Neural progenitor cell (in vitro differentiated cells): ENCODE results near the gene HNF4A.

ENCODE experiments used
- EZH2 ChIP-seq: fragments of 200-600 bp; sonication (generic); IDR thresholded peaks from 2 replicates; pipeline ENCODE4 v1.6.1; 2017; ENCODE audit warnings: antibody characterized with exemption, mild to moderate bottlenecking, moderate library complexity
- EZH2phosphoT487 ChIP-seq: fragments of 200-600 bp; sonication (generic); IDR thresholded peaks from 2 replicates; pipeline ENCODE4 v1.6.1; 2017; ENCODE audit warnings: antibody characterized with exemption
- TF ChIP-seq, protein P1 (sequence below): fragments of 200-600 bp; sonication (generic); IDR thresholded peaks from 2 replicates; pipeline ENCODE4 v1.5.1; 2017; ENCODE audit warnings: antibody characterized with exemption, mild to moderate bottlenecking

GRCh38 chr20:44432618-44433577 lies 77.4 kb downstream of the HNF4A start:
- TF ChIP-seq, protein P1, sequence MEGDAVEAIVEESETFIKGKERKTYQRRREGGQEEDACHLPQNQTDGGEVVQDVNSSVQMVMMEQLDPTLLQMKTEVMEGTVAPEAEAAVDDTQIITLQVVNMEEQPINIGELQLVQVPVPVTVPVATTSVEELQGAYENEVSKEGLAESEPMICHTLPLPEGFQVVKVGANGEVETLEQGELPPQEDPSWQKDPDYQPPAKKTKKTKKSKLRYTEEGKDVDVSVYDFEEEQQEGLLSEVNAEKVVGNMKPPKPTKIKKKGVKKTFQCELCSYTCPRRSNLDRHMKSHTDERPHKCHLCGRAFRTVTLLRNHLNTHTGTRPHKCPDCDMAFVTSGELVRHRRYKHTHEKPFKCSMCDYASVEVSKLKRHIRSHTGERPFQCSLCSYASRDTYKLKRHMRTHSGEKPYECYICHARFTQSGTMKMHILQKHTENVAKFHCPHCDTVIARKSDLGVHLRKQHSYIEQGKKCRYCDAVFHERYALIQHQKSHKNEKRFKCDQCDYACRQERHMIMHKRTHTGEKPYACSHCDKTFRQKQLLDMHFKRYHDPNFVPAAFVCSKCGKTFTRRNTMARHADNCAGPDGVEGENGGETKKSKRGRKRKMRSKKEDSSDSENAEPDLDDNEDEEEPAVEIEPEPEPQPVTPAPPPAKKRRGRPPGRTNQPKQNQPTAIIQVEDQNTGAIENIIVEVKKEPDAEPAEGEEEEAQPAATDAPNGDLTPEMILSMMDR, result no peak
- no peak for TF ChIP-seq EZH2phosphoT487
- no peak for TF ChIP-seq EZH2
